H1 (cell line): ENCODE results near the gene GSTM3. TPM values are rescaled to one million over a fixed set of nuclear protein-coding genes. Genes with fewer than 3 reads are reported as not detected.

ENCODE experiments used
- CTCF ChIA-PET: fragments of 300-600 bp; sonication (Branson Sonifier 250); formaldehyde crosslinking; loops from one replicate; lab custom pipeline; 2021; ENCODE audit not compliant: partially characterized antibody; lab: Charles Lee
- POLR2A ChIA-PET: fragments of 300-600 bp; sonication (Branson Sonifier 250); formaldehyde crosslinking; loops from one replicate; lab custom pipeline; 2021; ENCODE audit warnings: inconsistent platforms; ENCODE audit not compliant: partially characterized antibody; lab: Charles Lee
- DNase-seq, 2 experiments: peaks; one replicate each; pipeline versions ENCODE4 v3.0.0 to v3.0.0-alpha.2; 2010 to 2022; ENCODE audit warnings: low spot score in 2 of 2, low read depth in 1 of 2, mixed read lengths in 1 of 2
- FAIRE-seq: peaks from 2 replicates; lab custom pipeline; 2011; peaks lifted over from hg19 to GRCh38; lab: Jason Lieb, UNC
- H2AFZ ChIP-seq: 2 replicates; pipeline ENCODE4 v1.8.1; 2012; ENCODE audit warnings: low read length, inconsistent platforms
- H2AK5ac ChIP-seq: 2 replicates; pipeline ENCODE4 v1.6.1; 2013; ENCODE audit warnings: low read depth, low read length
- H2BK120ac ChIP-seq: replicated peaks from 2 replicates; pipeline ENCODE3; 2013; ENCODE audit warnings: low read depth, low read length, inconsistent platforms
- H2BK12ac ChIP-seq: 2 replicates; pipeline ENCODE4 v1.6.1; 2013; ENCODE audit warnings: low read depth, low read length
- H2BK15ac ChIP-seq: 2 replicates; pipeline ENCODE4 v1.6.1; 2013; ENCODE audit warnings: low read length
- H2BK20ac ChIP-seq: 2 replicates; pipeline ENCODE4 v1.6.1; 2013; ENCODE audit warnings: low read length
- H2BK5ac ChIP-seq: 2 replicates; pipeline ENCODE4 v1.6.1; 2013; ENCODE audit warnings: low read depth, low read length
- H3K14ac ChIP-seq: 2 replicates; pipeline ENCODE4 v1.6.1; 2013; ENCODE audit warnings: inconsistent platforms; ENCODE audit not compliant: insufficient read length
- H3K18ac ChIP-seq: 2 replicates; pipeline ENCODE4 v1.6.1; 2013; ENCODE audit warnings: low read length; ENCODE audit errors: extremely low read depth
- H3K23ac ChIP-seq: 2 replicates; pipeline ENCODE4 v1.6.1; 2013; ENCODE audit warnings: inconsistent platforms; ENCODE audit not compliant: insufficient read length
- H3K23me2 ChIP-seq: 2 replicates; pipeline ENCODE4 v1.6.1; 2013; ENCODE audit warnings: low read depth, low read length
- H3K27ac ChIP-seq: 2 replicates; pipeline ENCODE4 v1.6.1; 2011; ENCODE audit warnings: low read depth, low read length, inconsistent platforms
- H3K27me3 ChIP-seq, 4 experiments: replicated peaks in 1 of 4; 1 replicate in 1 of 4; 2 replicates in 3 of 4; pipeline versions ENCODE4 v1.6.1 to v1.8.1; 2011 to 2013; ENCODE audit warnings: low read length in 3 of 4, mild to moderate bottlenecking in 3 of 4, inconsistent platforms in 2 of 4, mixed read lengths in 2 of 4, moderate library complexity in 1 of 4; ENCODE audit not compliant: control insufficient read depth in 3 of 4, insufficient read depth in 3 of 4; ENCODE audit errors: extremely low read depth in 1 of 4
- H3K36me3 ChIP-seq, 4 experiments: 2 replicates each; pipeline versions ENCODE4 v1.6.1 to v1.8.1; 2011 to 2013; ENCODE audit warnings: mild to moderate bottlenecking in 4 of 4, low read length in 3 of 4, moderate library complexity in 2 of 4, control low read depth in 1 of 4, inconsistent platforms in 1 of 4; ENCODE audit not compliant: insufficient read depth in 4 of 4, control insufficient read depth in 2 of 4
- H3K4ac ChIP-seq: replicated peaks from 2 replicates; pipeline ENCODE3; 2013; ENCODE audit warnings: low read length, low read depth, mixed read lengths, inconsistent platforms; ENCODE audit not compliant: insufficient read length
- H3K4me1 ChIP-seq, 4 experiments: replicated peaks in 1 of 4; 1 replicate in 1 of 4; 2 replicates in 3 of 4; pipeline versions ENCODE4 v1.6.1 to v1.8.1; 2011 to 2013; ENCODE audit warnings: low read length in 3 of 4, inconsistent platforms in 2 of 4, mixed read lengths in 1 of 4; ENCODE audit not compliant: insufficient read depth in 4 of 4, control insufficient read depth in 3 of 4
- H3K4me2 ChIP-seq, 2 experiments: 2 replicates each; pipeline versions ENCODE4 v1.6.1 to v1.8.1; 2011 to 2013; ENCODE audit warnings: low read depth in 2 of 2, low read length in 2 of 2, control low read depth in 1 of 2, inconsistent platforms in 1 of 2, mild to moderate bottlenecking in 1 of 2; ENCODE audit not compliant: insufficient read depth in 1 of 2
- H3K4me3 ChIP-seq, 4 experiments: fragments of 200-600, 300-600 bp in 1 of 4; sonication (generic), shearing (Covaris generic), sonication (Bioruptor Twin) in 1 of 4; 2 replicates each; pipeline versions ENCODE4 v1.5.1 to v1.8.1; 2011 to 2016; ENCODE audit warnings: low read length in 4 of 4, low read depth in 3 of 4, control low read depth in 2 of 4, inconsistent platforms in 2 of 4, mild to moderate bottlenecking in 2 of 4, mixed read lengths in 1 of 4, moderate library complexity in 1 of 4; ENCODE audit not compliant: insufficient read depth in 2 of 4; ENCODE audit errors: extremely low read depth in 1 of 4
- H3K56ac ChIP-seq: replicated peaks from 2 replicates; pipeline ENCODE3; 2013; ENCODE audit warnings: low read depth, mild to moderate bottlenecking, mixed read lengths, low read length, inconsistent platforms; ENCODE audit not compliant: insufficient read length
- H3K79me1 ChIP-seq: 2 replicates; pipeline ENCODE4 v1.6.1; 2013; ENCODE audit warnings: low read depth, low read length, control low read depth
- H3K79me2 ChIP-seq, 2 experiments: 2 replicates each; pipeline versions ENCODE4 v1.6.1 to v1.8.1; 2012 to 2013; ENCODE audit warnings: low read length in 2 of 2, mild to moderate bottlenecking in 2 of 2, inconsistent platforms in 1 of 2; ENCODE audit not compliant: insufficient read depth in 2 of 2, control insufficient read depth in 1 of 2
- H3K9ac ChIP-seq, 4 experiments: replicated peaks in 1 of 4; 1 replicate in 1 of 4; 2 replicates in 3 of 4; pipeline versions ENCODE4 v1.6.1 to v1.8.1; 2011 to 2013; ENCODE audit warnings: low read depth in 3 of 4, low read length in 3 of 4, control low read depth in 2 of 4, mild to moderate bottlenecking in 2 of 4, moderate library complexity in 2 of 4, inconsistent platforms in 1 of 4; ENCODE audit errors: extremely low read depth in 1 of 4
- H3K9me3 ChIP-seq, 2 experiments: 2 replicates each; pipeline versions ENCODE4 v1.6.1 to v1.8.1; 2012 to 2013; ENCODE audit warnings: mild to moderate bottlenecking in 2 of 2, moderate library complexity in 2 of 2, control low read depth in 1 of 2, inconsistent platforms in 1 of 2, low read depth in 1 of 2, low read length in 1 of 2, mixed read lengths in 1 of 2; ENCODE audit not compliant: insufficient read depth in 2 of 2
- H4K20me1 ChIP-seq, 2 experiments: replicated peaks in 1 of 2; 2 replicates each; pipeline versions ENCODE3 to v1.8.1; 2011 to 2013; ENCODE audit warnings: inconsistent platforms in 2 of 2, low read length in 2 of 2, mild to moderate bottlenecking in 1 of 2; ENCODE audit not compliant: insufficient read depth in 2 of 2, control insufficient read depth in 1 of 2
- H4K5ac ChIP-seq: 2 replicates; pipeline ENCODE4 v1.6.1; 2013; ENCODE audit warnings: low read length, low read depth, mixed read lengths, inconsistent platforms; ENCODE audit not compliant: insufficient read length
- H4K8ac ChIP-seq: 2 replicates; pipeline ENCODE4 v1.8.0; 2013; ENCODE audit warnings: mild to moderate bottlenecking, moderate library complexity, low read length, inconsistent platforms; ENCODE audit not compliant: insufficient read depth; ENCODE audit errors: extremely low read depth
- H4K91ac ChIP-seq: replicated peaks from 2 replicates; pipeline ENCODE3; 2013; ENCODE audit warnings: low read length, mixed read lengths, inconsistent platforms; ENCODE audit not compliant: insufficient read length
- ASH2L ChIP-seq: fragments of 200-600, 300-600 bp; sonication (generic); IDR thresholded peaks from one replicate; pipeline ENCODE4 v1.7.1; 2017; ENCODE audit warnings: low read length
- ATF3 ChIP-seq: IDR thresholded peaks from 2 replicates; pipeline ENCODE4 v1.6.1; 2011; ENCODE audit warnings: low read depth, mild to moderate bottlenecking, low read length; ENCODE audit not compliant: insufficient read depth
- CBX5 ChIP-seq: fragments of 300-800, 300-1000 bp; sonication (generic); IDR thresholded peaks from 2 replicates; pipeline ENCODE4 v1.7.1; 2016; ENCODE audit warnings: antibody characterized with exemption, low read length, low read depth
- CHD2 ChIP-seq: IDR thresholded peaks from 2 replicates; pipeline ENCODE4 v1.6.1; 2012; ENCODE audit warnings: low read length, improper control_type of control experiment
- CREB1 ChIP-seq: IDR thresholded peaks from 2 replicates; pipeline ENCODE4 v1.6.1; 2012; ENCODE audit warnings: inconsistent platforms
- FOSL1 ChIP-seq: IDR thresholded peaks from 2 replicates; pipeline ENCODE4 v1.6.1; 2011; ENCODE audit warnings: mild to moderate bottlenecking, low read depth, low read length, moderate library complexity; ENCODE audit not compliant: insufficient read depth
- KDM1A ChIP-seq: fragments of 200-600, 300-600 bp; sonication (generic); IDR thresholded peaks from 2 replicates; pipeline ENCODE4 v1.7.1; 2016; ENCODE audit warnings: mild to moderate bottlenecking, low read length, borderline replicate concordance
- KDM4A ChIP-seq: IDR thresholded peaks from one replicate; pipeline ENCODE4 v1.7.1; 2012; ENCODE audit warnings: low read depth, mild to moderate bottlenecking, moderate library complexity, low read length, inconsistent platforms; ENCODE audit not compliant: severe bottlenecking
- PHF8 ChIP-seq: fragments of 200-600 bp; sonication (generic); conservative IDR thresholded peaks from 2 replicates; pipeline ENCODE4 v1.7.1; 2012; ENCODE audit warnings: low read depth, mild to moderate bottlenecking, inconsistent platforms, low read length, moderate library complexity
- RXRA ChIP-seq: IDR thresholded peaks from 2 replicates; pipeline ENCODE4 v1.6.1; 2011; ENCODE audit warnings: low read depth, mild to moderate bottlenecking, low read length, moderate library complexity; ENCODE audit not compliant: insufficient read depth
- SIX5 ChIP-seq: IDR thresholded peaks from 2 replicates; pipeline ENCODE4 v1.6.1; 2011; ENCODE audit warnings: mild to moderate bottlenecking, low read depth, low read length
- WGBS, 2 experiments: shearing (Covaris generic) in 1 of 2; methylation state at CpG; one replicate each; pipeline versions ENCODE4 v1.1.6 to v1.1.7; 2013 to 2015; ENCODE audit warnings: low lambda C conversion rate in 2 of 2, mixed read lengths in 2 of 2, inconsistent platforms in 1 of 2, low coverage in 1 of 2, missing lambda C conversion rate in 1 of 2; ENCODE audit not compliant: insufficient replicate concordance in 2 of 2, insufficient coverage in 1 of 2, insufficient read length in 1 of 2; ENCODE audit errors: extremely low coverage in 1 of 2, missing lambda C conversion rate in 1 of 2; 5-methylcytosine and 5-hydroxymethylcytosine counted together
- polyA plus RNA-seq, 7 experiments: library from polyadenylated mRNA; depleted of rRNA in 3 of 7; stranded (reverse) in 5 of 7; unstranded in 2 of 7; fragments of >200 nt in 5 of 7; fragments of 200-250 nt in 2 of 7; gene quantifications; 1 replicate in 5 of 7; 2 replicates in 1 of 7; 4 replicates in 1 of 7; pipeline versions ENCODE4 v1.2.1 to v1.2.3, GENCODE V29; 2011 to 2013; ENCODE audit warnings: missing spikeins in 2 of 7, mixed read lengths in 2 of 7
- total RNA-seq: library from RNA; stranded (reverse); fragmentation: NEBNext Ultra II Directional; extraction: Animal tissue kit (Norgen Biotek cat#: 25700); gene quantifications from 2 replicates; pipeline ENCODE4 v1.2.1, GENCODE V29; 2021

The GSTM3 gene
- total and polyA plus RNA-seq, 2 of the 8 experiments (the other 6 are each of a cell fraction or from before 2014, with no cell fraction given): 2.2 to 5.1 TPM

DNA sequence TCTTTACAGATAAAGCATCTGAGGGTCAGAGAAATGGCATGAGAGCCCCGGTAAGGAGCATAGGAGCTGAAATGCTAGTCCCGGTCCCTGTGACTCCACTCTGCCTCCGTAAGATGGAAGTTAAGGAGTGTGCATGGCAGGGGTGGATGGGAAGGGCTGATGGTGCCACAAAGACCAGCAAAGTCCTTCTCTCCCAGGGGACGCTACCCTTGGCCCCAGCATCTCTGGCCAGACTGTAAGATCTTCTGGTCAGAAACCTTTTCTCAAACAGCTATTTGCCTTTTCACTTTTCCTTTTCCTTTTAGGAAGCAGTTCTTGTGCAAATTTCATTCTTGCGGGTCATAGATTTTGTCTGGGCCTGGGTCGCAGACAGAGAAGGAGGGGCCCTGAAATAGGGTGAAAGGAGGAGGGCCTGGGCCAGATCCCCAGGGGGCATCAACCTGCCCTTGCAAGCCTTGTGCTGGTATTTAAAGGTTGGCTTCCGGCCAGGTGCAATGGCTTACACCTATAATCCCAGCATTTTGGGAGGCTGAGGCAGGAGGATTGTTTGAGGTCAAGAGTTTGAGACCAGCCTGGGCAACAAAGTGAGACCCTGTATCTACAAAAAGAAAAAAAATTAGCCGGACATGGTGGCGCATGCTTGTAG is 37.3 kb upstream of the GSTM3 start:
- H3K27ac ChIP-seq: no peak overlapping the region
- H2AK5ac ChIP-seq: no peak overlapping the region
- no peaks in the 10 kb centered on the region for H3K79me2 ChIP-seq
- H2BK5ac ChIP-seq: no peak overlapping the region
- H4K91ac ChIP-seq: no peak overlapping the region
- H2AFZ ChIP-seq: no peak overlapping the region
- no peak overlapping the region for H3K14ac ChIP-seq
- no peaks in the 10 kb centered on the region for H3K79me1 ChIP-seq
- no peak overlapping the region for H4K5ac ChIP-seq
- H2BK120ac ChIP-seq: no peak overlapping the region
- CTCF ChIA-PET: interaction anchor here (0.6 to 27.2 kb wide), 29 partner anchors 11 to 275 kb away, joined by 3 to 700 read pairs (median 6); partner anchors contain the start of genes AHCYL1 and EPS8L3
- no peaks in the 10 kb centered on the region; a peak in 2 of 7 replicates for H3K27me3 ChIP-seq
- H2BK12ac ChIP-seq: no peak overlapping the region
- TF ChIP-seq CBX5 (no peak), FOSL1 (no peak), CREB1 (no peak), RXRA (no peak), ATF3 (no peak), PHF8 (no peak), ASH2L (no peak), SIX5 (no peak), CHD2 (no peak), KDM1A (no peak), KDM4A (no peak)
- H3K4me1 ChIP-seq: peaks cover 0 to 6% (median under 1%) of the 10 kb centered on the region in 4 experiments; a peak in 4 of 7 replicates
- no peak overlapping the region for H3K4me3 ChIP-seq
- no peak overlapping the region for H2BK15ac ChIP-seq
- DNase-seq (no peak), FAIRE-seq (no peak)
- H3K23ac ChIP-seq: no peak overlapping the region
- H2BK20ac ChIP-seq: peak overlapping the region; percentile 18; the same call in 1 of the 2 replicates
- H3K9ac ChIP-seq: no peak overlapping the region
- WGBS, 2 experiments: 84% methylated on average over 9 of the region's 9 CpGs; no CpG with 5 or more reads in 1 of the 2 experiments
- no peak overlapping the region for H3K56ac ChIP-seq
- no peak overlapping the region for H4K8ac ChIP-seq
- H3K36me3 ChIP-seq: no peaks in the 10 kb centered on the region
- H3K4ac ChIP-seq: no peak overlapping the region
- no peak overlapping the region for H3K18ac ChIP-seq
- peaks cover 7 to 8% of the 10 kb centered on the region in 2 experiments; a peak in 3 of 4 replicates for H3K9me3 ChIP-seq
- H3K23me2 ChIP-seq: no peaks in the 10 kb centered on the region
- H4K20me1 ChIP-seq: no peaks in the 10 kb centered on the region
- POLR2A ChIA-PET: interaction anchor here (2.3 kb wide), 1 partner anchor 206 kb away, joined by 10 read pairs; the partner anchor contains the start of gene AHCYL1
- H3K4me2 ChIP-seq: no peak overlapping the region
